ENCODE results near the gene ANO9.
"Not testable (repeated sequence)": the region's sequence is repeated elsewhere in the genome, so short reads cannot be mapped to it uniquely, and the experiment has no call there.

ANO9 gene

DNA sequence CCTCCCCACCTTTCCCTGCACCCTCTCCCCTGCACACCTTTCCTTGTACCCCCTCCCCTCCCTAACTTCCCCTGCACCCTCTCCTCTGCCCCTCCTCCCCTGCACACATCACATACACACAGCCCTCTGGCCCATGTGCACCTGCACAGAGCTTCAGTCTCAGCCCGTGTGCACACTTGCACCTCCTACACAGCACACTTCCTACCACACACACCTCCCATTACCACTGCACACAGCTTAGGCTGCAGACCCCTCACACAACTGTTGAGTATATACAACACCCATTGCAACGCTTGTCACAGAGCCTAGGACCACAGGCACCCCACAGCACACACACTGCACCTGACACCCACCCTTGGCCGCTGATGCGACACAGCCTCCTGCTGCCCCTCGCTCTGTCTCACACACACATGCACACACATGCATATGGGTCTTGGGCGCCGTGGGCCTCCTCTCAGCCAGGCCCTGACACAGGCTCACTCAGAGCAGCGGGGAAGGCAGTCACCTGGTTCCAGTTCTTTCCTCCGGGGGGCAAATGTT is 27.4 kb downstream of the ANO9 start:
- no peak for DNase-seq

DNA sequence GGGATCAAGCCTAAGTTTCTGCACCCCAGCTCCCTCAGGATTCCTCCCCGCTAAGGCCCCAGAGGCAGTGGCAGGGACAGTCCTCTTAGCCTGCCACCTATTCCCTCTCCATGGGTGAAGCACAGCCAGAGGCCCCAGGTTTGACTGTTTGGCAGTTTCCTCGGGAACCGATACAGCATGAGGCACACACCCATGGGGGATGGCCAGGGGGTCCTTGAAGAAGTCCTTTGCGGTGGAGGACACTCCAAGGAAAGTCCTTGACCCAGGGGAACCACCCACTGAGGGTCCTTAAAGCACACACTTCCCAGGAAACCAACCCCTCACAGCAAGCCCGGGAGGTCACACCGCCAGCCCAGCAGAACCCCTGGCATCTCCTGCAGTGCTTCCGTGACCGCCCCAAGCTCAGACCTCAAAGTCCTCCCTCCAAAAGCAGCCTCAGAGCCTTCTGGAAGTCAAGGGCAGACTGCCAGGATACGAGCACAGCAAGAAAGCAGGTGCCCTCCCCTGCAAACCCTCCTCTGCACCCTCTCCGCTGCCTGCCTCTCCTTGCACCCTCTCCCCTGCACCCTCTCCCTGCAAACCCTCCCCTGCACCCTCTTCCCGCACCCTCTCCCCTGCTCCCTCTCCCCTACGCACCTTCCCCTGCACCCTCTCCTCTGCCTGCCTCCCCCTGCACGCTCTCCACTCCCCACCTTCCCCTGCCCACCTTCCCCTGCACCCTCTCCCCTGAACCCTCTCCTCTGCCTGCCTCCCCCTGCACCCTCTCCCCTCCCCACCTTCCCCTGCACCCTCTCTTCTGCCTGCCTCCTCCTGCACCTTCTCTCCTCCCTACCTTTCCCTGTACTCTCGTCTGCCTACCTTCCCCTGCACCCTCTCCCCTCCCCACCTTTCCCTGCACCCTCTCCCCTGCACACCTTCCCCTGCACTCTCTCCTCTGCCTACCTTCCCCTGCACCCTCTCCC is 28.4 kb downstream of the ANO9 start:
- no peak for DNase-seq

DNA sequence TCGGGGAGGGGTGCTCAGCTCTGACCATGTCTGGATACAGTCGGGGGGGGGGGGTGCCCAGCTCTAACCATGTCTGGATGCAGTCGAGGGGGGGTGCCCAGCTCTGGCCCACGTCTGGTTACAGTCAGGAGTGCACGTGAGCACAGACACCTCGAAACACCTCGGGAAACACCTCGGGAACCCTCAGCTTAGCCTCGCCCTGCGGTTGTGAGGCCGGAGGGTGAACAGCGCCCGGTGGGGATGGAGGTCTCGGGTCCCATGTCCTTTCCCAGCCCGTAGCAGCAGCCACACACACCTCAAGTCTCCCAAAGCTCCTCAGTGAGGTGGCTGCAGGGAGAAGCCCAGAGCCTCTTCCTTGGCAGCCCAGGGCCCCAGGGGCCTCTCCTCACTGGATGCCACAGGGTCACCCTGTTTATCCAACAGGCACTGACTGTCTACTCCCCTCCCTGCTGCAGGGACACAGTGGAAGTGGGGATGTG is 29.1 kb downstream of the ANO9 start:
- DNase-seq = no peak

DNA sequence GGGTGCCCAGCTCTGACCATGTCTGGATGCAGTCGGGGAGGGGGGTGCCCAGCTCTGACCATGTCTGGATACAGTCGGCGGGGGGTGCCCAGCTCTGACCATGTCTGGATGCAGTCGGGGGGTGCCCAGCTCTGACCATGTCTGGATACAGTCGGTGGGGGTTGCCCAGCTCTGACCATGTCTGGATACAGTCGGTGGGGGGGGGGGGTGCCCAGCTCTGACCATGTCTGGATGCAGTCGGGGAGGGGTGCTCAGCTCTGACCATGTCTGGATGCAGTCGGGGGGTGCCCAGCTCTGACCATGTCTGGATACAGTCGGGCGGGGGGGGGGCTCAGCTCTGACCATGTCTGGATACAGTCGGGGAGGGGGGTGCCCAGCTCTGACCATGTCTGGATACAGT is 30.3 kb downstream of the ANO9 start:
- DNase-seq = not testable (repeated sequence)

DNA sequence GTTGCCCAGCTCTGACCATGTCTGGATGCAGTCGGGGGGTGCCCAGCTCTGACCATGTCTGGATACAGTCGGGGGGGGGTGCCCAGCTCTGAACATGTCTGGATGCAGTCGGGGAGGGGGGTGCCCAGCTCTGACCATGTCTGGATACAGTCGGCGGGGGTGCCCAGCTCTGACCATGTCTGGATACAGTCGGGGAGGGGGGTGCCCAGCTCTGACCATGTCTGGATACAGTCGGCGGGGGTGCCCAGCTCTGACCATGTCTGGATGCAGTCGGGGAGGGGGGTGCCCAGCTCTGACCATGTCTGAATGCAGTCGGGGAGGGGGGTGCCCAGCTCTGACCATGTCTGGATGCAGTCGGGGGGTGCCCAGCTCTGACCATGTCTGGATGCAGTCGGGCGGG is 31.1 kb downstream of the ANO9 start:
- DNase-seq = not testable (repeated sequence)

DNA sequence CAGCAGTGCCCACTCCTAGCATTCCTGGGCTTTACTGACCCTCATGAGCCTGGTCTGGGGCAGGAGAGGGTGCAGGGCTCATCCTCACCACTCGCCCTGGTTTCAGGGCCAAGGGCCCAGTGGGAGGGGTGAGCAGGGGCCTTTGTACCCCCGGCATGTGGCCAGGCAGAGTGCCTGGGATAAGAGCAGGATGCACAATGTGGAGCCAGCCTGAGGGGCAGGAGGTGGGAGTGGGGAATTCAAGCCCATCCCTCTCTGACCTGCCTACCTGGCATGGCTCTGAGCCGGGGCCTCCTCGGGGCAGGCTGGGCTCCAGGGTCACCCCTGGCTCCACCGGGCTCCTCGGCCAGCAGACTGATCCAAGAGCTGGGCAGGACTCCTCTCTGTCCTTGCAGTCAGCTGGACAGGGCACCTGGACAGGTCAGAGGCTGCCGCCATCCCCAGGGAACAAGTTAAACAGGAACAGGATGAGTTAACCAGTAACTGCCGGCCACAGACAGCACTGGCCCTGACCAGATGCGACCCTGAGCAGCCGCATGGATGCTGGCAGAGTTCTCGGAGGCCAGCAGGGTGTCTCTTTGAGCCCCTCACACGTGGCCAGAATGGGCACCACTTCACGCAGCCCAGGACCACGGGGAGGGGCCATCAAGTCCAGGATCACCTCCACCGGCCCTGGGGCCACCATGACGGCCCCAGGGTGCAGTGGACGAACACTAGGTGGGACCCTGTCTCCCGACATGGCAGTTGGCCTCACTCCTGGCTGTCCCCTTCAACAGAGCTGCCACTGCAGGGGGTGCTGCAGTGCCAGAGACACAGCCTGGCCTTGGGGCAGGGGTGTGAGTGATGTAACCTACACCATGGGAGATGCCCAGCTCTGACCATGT is 32.0 kb downstream of the ANO9 start:
- DNase-seq = no peak

DNA sequence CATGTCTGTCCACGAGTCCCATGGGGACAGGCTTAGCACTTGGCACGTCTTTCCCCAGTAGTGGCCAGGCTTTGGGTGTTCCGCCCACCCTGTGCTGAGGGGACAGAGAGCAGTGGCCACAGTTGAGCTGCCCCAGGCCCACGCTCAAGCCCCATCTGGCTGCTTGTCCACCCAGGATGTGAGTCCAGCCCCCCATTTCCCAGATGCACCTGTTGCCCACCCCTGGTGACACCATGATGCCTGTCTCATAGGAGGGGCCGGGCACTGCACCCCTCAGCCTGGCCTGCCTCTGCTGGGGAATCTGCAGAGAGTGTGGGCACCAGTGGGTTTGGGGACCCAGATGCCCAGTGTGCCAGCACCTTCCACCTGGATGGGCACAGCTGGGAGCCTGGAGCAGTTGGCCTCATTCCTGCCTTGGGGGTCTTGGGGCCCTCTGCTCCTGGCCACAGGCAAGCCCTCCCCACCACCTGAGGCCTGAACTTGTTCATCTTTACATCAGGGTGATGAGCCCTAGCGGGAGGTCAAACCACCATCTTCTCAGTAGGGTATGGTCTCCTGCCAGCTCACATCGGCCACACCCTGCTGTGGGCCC is 32.7 kb downstream of the ANO9 start:
- no peak for DNase-seq

DNA sequence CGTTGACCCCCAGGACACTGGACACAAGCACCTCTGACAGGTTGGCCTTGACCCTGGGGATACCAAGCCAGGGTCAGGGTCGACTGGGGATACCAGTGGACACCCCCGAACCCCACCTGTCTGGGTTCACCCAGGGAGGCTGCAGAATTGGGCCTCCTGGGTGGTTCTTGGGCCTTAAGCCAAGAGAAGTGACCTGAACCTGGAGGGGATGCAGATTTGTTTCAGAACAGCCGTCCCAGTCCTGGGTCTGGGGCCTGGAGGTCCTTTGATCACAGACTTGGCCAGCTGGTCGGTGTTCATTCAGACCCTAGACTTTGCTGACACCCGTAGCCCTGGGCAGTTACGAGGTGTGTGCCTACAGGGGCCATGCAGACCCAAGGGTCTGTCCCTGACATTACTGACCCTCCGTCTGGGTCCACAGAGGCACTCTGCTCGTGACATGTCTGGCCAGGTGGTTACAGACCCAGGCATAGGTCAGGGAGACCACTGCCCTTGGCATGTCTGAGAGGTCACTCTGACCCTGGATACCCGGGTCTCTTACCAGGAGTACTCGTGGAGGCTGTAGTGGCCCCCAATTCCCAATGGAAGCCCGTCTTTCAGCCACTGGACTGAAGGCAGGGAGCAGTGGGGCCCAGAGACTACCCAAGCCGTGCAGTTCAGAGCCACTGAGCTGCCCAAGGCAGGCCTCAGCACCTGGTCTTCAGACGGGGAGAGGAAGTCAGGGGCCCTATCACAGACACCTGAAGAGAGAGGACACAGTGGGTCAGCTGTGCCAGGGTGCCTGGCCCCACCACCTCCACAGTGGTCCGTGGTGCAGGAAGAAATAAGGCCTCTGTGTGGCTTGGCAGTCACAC is 33.4 kb downstream of the ANO9 start:
- DNase-seq = no peak

DNA sequence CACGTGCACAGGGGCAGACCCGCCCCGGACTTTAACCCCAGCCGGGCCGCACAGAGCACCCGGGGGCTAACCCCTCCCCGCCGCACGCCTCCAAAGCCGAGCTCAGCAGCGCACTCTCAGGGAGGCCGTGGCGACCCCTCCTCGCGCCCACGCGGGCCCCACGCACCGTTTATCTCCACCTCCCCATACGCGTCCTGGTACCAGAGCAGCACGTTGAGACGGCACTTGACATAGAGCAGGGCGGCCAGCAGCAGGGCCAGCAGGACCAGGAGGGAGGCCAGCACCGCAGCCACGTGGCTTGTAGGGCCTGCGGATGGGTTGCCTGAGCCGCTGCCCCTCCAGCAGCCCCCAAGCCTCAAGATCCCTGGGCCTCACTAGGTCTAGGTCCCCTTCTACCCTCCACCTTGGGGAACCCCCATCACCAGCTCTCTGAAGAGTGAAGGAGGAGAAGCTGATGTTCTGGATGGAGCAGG is 34.1 kb downstream of the ANO9 start:
- DNase-seq = no peak

DNA sequence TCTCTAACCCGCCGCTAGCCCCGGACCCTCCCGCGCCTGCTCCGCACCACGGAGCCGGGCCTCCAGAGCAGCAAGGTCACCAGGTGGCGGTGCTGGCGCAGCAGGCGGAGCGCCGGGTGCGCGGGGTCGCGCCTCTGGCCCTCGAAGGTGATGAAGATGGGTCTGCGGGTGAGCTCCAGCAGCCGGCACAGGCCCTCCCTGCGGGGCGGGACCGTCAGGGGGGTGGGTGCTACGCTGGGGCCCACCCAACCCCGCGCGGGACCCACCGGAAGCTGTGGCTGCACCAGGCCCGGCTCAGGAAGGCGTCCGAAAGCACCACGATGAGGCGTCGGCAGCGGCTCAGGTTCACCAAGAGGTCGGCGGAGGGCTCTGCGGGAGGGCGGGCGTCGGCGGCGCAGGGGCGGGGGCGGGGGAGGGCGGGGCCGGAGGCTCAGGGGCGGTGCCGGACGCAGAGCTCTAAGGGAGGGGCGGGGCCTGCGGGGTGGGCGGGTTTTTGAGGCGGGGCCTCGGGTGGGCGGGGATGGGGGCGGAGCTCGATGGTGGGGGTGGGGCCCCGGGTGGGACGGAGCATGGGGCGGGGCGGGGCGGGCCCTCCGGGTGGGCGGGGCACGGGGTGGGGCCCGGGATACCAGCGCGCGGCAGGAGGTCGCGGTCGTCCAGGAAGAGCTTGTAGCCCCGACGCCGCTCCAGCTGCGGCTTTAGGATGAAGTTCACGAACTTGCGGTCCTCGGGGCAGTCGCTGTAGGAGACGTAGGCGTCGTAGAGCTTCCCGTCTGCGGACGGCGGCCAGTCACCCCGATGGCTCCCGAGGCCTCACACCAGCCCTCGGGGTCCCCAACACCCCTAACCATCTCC is 34.8 kb downstream of the ANO9 start:
- DNase-seq = no peak

DNA sequence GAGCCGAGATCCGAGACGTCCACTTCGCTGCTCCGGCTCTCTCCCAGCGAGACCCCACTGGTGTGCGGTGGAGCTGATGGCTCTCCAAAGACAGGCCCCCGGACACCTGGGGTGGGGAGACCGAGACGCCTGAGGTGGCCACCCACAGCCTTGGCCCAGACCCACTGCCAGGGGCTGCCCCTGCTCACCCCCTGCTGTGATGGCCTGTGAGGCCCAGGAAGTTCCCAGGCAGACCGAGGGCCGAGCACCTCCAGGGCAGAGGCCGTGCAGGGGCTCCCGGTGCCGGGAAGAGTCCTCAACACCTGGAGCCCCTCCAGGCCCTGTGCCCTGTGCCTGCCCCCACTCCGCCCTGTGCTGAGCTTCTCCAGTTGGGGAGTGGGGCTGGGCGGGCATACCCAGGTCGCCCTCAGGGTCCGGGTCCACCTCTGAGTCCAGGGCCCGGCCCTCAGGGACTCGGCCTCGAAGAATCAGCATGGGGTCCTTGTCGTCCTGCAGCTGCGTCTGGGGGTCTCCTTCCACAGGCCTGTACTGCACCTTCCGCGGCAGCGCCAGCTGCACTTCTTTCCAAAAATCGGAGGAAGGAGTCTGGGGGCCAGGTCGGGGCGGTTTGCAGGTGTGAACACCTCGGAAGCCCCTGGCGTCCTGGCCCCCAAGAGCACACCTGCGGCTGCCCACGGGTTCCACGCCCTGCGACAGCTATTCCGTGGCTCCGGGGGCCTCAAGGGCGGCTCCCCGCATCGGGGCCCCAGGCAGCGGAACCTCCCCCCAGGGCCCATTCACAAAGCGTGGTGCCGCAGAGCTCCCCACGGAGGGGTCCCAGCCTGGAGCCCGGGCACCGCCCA is 35.6 kb downstream of the ANO9 start:
- DNase-seq = no peak

DNA sequence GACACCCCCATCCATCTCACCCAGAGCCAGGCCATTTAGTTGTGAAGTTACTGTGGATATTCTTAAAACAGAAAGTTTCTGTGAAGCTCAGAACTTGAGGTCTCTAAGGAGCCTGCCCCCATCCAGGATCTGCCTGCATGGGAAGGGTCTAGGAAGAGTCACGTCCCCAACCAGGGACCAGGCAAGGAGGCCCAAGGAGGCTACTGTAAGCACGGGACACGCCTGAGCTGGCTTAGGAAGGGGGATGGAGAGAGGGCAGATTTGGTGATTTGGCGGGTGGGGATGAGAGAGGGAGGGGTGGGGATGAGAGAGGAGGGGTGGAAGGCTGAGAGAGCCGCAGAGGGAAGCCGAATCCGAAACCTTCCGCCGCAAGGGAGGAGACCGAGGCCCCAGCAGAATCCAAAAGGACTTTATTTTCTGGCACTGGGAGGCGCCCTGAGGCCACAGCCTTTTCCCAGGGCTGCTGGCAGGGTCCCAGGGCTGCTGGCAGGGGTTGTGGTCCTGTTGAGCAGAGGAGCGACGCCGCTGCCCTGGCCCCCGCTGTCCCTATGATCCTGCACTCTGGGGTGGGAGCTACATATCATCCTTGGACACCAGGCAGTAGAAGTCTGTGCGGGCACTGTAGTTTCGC is 36.4 kb downstream of the ANO9 start:
- DNase-seq = no peak

DNA sequence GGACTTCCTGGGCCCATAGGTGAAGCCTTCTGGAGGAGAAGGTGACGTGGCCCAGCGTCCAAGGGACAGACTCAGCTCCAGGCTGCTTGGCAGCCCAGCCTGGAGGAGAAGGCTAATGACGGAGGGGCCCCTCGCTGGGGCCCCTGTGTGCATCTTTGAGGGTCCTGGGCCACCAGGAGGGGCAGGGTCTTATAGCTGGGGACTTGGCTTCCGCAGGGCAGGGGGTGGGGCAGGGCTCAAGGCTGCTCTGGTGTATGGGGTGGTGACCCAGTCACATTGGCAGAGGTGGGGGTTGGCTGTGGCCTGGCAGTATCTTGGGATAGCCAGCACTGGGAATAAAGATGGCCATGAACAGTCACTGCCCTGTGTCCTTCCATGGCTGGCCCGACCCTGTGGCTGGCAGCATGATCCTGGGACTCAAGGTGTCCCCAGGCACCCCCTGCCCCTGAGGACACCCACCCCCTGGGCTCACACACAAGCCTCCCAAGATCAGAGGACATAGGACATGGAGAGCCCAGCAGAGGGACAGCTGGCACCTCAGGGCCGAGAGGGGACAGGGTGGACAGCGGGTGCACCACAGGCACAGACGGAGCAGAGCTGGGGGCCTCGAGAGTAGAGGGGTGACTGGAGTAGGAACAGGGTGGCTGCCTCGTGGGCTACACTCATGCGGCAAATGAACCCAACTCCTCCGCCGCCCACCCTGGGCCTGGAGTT is 37.1 kb downstream of the ANO9 start:
- DNase-seq = no peak

DNA sequence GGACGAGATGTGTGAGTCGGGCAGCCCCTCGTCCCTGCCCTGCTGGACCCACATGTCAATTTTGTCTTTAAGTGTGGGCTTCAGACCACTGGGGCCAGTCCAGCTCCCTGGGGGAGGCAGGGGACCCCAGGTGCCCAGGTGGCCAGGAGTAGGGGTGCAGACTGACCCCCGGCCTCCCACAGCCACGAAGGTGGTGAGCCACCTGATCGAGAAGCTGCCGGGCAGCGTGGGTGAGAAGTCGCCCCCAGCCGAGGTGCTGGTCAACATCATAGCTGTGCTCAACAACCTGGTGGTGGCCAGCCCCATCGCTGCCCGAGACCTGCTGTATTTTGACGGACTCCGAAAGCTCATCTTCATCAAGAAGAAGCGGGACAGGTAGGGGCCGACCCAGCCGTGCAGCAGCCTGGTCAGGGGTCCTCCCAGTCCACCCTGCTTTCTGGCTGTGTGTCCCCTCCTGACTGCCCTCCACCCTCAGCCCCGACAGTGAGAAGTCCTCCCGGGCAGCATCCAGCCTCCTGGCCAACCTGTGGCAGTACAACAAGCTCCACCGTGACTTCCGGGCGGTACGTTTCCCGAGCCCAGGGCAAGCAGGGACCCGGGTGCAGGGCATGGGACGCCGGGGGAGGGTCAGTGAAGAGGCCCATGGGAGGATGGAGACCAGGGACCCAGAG is 37.9 kb downstream of the ANO9 start:
- DNase-seq = no peak

DNA sequence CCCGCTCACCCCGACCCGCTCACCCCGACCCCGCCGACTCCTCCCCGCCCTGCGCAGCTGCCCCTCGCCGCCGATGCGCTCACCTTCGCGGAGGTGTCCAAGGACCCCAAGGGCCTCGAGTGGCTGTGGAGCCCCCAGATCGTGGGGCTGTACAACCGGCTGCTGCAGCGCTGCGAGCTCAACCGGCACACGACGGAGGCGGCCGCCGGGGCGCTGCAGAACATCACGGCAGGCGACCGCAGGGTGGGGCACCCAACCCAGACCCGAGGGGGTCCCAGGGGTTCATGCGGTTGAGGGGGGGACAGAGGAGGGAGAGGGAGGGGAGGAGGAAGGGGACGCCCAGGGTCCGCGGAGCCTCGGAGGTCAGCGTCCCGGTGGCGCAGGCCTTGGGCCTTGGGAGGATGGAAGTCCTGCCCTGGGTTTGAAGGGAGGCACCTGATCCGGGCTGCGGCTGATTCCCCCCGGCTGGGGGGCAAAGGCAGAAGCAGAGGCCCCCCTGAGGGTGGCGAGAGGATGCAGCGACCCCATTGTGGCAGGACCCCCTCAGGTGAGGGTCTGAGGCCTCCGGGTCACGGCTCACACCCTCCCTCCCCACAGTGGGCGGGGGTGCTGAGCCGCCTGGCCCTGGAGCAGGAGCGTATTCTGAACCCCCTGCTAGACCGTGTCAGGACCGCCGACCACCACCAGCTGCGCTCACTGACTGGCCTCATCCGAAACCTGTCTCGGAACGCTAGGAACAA is 38.6 kb downstream of the ANO9 start:
- DNase-seq = no peak

DNA sequence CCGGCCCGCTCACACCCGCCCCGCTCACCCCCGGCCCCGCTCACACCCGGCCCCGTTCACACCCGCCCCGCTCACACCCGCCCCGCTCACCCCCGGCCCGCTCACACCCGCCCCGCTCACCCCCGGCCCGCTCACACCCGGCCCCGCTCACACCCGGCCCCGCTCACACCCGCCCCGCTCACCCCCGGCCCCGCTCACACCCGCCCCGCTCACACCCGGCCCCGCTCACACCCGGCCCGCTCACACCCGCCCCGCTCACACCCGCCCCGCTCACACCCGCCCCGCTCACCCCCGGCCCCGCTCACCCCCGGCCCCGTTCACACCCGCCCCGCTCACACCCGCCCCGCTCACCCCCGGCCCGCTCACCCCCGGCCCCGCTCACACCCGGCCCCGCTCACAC is 40.6 kb downstream of the ANO9 start:
- not testable (repeated sequence) for DNase-seq

DNA sequence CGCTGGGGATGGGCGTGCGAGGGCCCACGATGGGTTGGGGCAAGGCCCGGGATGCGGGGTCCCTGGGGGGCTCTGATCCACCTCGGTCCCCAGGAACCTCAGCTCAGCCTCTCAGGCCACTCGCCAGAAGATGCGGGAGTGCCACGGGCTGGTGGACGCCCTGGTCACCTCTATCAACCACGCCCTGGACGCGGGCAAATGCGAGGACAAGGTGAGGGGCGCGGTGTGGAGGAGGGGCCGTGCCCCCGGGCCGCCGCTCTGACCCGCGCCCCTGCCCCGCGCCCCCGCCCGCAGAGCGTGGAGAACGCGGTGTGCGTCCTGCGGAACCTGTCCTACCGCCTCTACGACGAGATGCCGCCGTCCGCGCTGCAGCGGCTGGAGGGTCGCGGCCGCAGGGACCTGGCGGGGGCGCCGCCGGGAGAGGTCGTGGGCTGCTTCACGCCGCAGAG is 41.5 kb downstream of the ANO9 start:
- no peak for DNase-seq

Data from NCI-H446 treated with DMSO at 0.1 percent for 48 hours (cell line).